ENCODE data around the gene CFB. TPM values are rescaled to one million over a fixed set of nuclear protein-coding genes. Genes with fewer than 3 reads are reported as not detected.

CFB gene
- total RNA-seq = 100 to 1,000 TPM in 1 of 2 donors, 10 to 100 TPM in 1; 56.7 to 141 TPM
- polyA plus RNA-seq = 10 to 100 TPM; 26.4 to 90.4 TPM
- long read RNA-seq, donor 1, transcript CFB-271 (18 exons, 2,862 nt) = major isoform, 449 of 529 reads
- long read RNA-seq, donor 1, partial matches to known transcripts = 51 of 529 reads
- long read RNA-seq, donor 1, other reads (novel, unspliced or antisense) = 28 of 529 reads
- long read RNA-seq, donor 2, transcript CFB-271 (18 exons, 2,862 nt) = major isoform, 103 of 136 reads
- long read RNA-seq, donor 2, partial matches to known transcripts = 20 of 136 reads
- long read RNA-seq, donor 2, other reads (novel, unspliced or antisense) = 13 of 136 reads

DNA sequence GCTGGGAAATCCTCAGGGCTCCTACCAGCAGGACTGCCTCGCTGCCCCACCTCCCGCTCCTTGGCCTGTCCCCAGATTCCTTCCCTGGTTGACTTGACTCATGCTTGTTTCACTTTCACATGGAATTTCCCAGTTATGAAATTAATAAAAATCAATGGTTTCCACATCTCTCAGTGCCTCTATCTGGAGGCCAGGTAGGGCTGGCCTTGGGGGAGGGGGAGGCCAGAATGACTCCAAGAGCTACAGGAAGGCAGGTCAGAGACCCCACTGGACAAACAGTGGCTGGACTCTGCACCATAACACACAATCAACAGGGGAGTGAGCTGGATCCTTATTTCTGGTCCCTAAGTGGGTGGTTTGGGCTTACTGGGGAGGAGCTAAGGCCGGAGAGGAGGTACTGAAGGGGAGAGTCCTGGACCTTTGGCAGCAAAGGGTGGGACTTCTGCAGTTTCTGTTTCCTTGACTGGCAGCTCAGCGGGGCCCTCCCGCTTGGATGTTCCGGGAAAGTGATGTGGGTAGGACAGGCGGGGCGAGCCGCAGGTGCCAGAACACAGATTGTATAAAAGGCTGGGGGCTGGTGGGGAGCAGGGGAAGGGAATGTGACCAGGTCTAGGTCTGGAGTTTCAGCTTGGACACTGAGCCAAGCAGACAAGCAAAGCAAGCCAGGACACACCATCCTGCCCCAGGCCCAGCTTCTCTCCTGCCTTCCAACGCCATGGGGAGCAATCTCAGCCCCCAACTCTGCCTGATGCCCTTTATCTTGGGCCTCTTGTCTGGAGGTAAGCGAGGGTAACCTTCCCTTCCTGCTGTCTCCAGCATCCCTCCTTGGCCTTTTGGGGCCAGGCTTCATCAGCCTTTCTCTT, at the start of gene CFB:
TSS of gene CFB (plus strand) at position 589 of the 863 bp plus-strand sequence. CDS start at position 716, 127 bp downstream.
- Histone ChIP-seq H3K4me3 (ENCODE audit: low read length in 2 of 2) (no peak within 1 kb of the TSS), H3K27me3 (ENCODE audit: control insufficient read depth in 1 of 2, insufficient read depth in 2 of 2, low read length in 1 of 2) (no peaks in the 10 kb centered on the region), H3K27ac (ENCODE audit: low read depth in 1 of 2, low read length in 2 of 2) (peak within 1 kb of the TSS; percentile 36 to 85), H3K36me3 (ENCODE audit: control insufficient read depth in 1 of 2, insufficient read depth in 2 of 2, low read length in 1 of 2) (no peaks in the 10 kb centered on the region), H3K9me3 (ENCODE audit: control insufficient read depth, low read length) (no peaks in the 10 kb centered on the region), H3K4me1 (ENCODE audit: control insufficient read depth in 1 of 2, insufficient read depth in 2 of 2, low read length in 2 of 2) (no peaks in the 10 kb centered on the region)
- DNase-seq (peak; percentile 93 to 95), ATAC-seq (ENCODE audit: low FRiP score) (peak; percentile 88)
- intact Hi-C loops (cut with DNase I) = loop anchor here in 1 of 2 donors (5.0 kb wide), 1 partner anchor 43 kb away; the partner anchor contains the start of gene ZBTB12
- 22 to 29% methylated on average over 11 of the region's 11 CpGs for WGBS, 2 donors

DNA sequence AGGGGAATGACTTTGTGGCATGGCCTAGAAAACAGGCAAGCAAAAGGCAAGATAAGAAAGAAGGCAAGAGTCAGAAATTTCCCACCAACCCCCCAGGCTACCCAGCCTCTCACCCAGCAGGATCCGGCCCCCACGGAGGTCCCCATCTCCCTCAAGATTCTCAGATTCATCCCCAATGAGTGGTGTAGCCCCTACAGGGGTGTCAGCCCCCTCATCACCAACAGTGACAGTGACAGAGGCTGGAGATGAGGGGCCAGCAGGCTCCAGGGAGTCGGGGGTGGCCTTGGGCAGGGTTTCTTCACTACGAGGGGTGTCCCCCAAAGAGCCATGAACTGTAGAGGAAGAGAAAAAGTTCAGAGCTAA, 49.4 kb upstream of the CFB start:
- peaks cover 0 to 3% of the 10 kb centered on the region in 2 donors for H3K36me3 ChIP-seq (ENCODE audit: control insufficient read depth in 1 of 2, insufficient read depth in 2 of 2, low read length in 1 of 2)
- no peak overlapping the region for H3K27ac ChIP-seq (ENCODE audit: low read depth in 1 of 2, low read length in 2 of 2)
- 31 to 41% methylated on average over 4 of the region's 4 CpGs for WGBS, 2 donors
- ATAC-seq (ENCODE audit: low FRiP score) = no peak
- no peak for DNase-seq
- no peaks in the 10 kb centered on the region for H3K4me1 ChIP-seq (ENCODE audit: control insufficient read depth in 1 of 2, insufficient read depth in 2 of 2, low read length in 2 of 2)
- no peak overlapping the region for H3K4me3 ChIP-seq (ENCODE audit: low read length in 2 of 2)
- intact Hi-C loops (cut with DNase I) = loop anchor here in 1 of 2 donors (5.0 kb wide), 1 partner anchor 214 kb away; the partner anchor contains the start of gene LY6G5C
- H3K27me3 ChIP-seq (ENCODE audit: control insufficient read depth in 1 of 2, insufficient read depth in 2 of 2, low read length in 1 of 2) = no peaks in the 10 kb centered on the region
- H3K9me3 ChIP-seq (ENCODE audit: control insufficient read depth, low read length) = no peaks in the 10 kb centered on the region

DNA sequence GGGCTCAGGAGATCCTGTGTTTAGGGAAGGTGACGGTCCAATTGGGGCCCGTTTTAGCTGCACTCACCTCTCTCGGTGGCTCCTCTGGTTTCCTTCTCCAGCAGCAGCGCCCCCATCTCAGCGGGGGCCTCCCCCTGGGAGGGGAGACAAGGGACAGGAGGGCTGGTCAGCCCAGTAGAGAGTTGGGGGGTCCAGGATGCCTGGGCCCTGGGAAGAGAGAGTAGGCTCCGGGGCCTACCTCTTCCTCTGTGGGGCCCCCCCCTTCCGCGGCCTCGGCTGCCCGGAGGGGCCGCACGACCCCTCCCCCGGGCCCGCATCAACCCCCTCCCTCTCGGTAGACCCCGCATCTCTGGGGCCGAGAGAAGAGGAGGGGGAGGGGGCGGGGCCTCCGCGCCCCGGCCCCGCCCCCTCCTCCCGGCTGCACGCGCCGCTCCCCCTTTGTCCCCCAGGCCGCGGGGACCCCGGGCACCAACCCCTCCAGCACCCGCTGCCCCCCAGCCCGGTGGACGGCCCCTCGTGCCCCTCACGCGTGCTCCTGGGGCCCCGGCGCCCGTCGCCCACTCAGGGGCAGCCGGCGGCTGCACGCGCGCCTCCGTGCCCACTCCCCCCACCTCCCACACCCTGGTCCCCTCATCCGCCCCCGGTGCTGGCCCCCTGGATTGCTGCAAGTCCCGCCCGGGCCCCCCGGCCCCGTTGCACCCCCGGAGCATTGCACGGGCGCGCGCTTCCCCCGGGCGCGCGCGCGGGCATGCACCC, 48.9 kb upstream of the CFB start:
- Histone ChIP-seq H3K9me3 (ENCODE audit: control insufficient read depth, low read length) (no peaks in the 10 kb centered on the region), H3K27me3 (ENCODE audit: control insufficient read depth in 1 of 2, insufficient read depth in 2 of 2, low read length in 1 of 2) (no peaks in the 10 kb centered on the region), H3K27ac (ENCODE audit: low read depth in 1 of 2, low read length in 2 of 2) (no peak overlapping the region), H3K4me1 (ENCODE audit: control insufficient read depth in 1 of 2, insufficient read depth in 2 of 2, low read length in 2 of 2) (no peaks in the 10 kb centered on the region), H3K36me3 (ENCODE audit: control insufficient read depth in 1 of 2, insufficient read depth in 2 of 2, low read length in 1 of 2) (peaks cover 0 to 3% of the 10 kb centered on the region in 2 donors), H3K4me3 (ENCODE audit: low read length in 2 of 2) (peak overlapping the region; percentile 70 to 75)
- 1% methylated on average over 28 to 62 of the region's 62 CpGs for WGBS, 2 donors
- ATAC-seq (ENCODE audit: low FRiP score) (no peak), DNase-seq (no peak)
- intact Hi-C loops (cut with DNase I) = loop anchor here in 1 of 2 donors (5.0 kb wide), 1 partner anchor 215 kb away; the partner anchor contains the start of gene LY6G5C

DNA sequence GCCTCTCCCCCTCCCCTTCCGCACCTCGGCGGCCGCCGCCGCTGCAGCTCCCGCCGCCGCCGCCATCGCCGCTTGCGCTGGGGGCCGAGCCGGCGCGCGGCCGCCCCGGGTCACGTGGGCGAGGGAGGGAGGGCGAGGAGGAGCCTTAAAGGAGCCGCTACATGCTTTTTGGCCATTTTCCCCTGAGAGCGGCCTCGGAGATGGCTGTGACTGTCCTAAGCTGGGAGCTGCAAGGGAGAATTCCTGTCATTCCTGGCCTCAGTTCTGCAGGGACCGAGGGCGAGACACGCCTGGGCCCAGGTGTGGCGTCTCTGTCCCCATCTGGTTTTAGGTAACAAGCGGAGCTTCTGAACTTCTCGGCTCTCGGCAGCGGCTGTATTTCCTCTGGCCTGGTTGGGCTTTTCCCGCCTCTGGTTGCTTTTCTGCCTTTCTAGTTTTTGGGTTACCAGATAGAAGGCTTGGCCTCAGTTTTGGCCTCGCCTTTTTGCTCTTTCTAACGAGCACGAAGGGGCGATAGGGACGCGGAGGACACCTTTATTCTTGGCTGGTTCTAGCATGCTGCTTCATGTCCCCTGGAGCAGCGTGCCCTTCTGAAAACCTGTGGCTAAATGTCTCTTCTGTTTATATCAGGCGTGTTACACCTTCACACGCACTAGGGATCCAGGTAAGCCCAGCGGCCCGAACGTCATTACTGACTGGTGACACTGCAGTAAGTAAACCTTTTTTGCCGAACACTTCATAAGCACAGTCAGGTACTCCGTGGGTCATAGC, 48.1 kb upstream of the CFB start, which contains the start of gene EHMT2:
TSS of gene EHMT2 (minus strand) at position 87 of the 771 bp plus-strand sequence. CDS start at position 66, 21 bp downstream.
- H3K4me1 ChIP-seq (ENCODE audit: control insufficient read depth in 1 of 2, insufficient read depth in 2 of 2, low read length in 2 of 2) = no peaks in the 10 kb centered on the region
- H3K4me3 ChIP-seq (ENCODE audit: low read length in 2 of 2) = peak within 1 kb of the TSS; percentile 70 to 75
- H3K36me3 ChIP-seq (ENCODE audit: control insufficient read depth in 1 of 2, insufficient read depth in 2 of 2, low read length in 1 of 2) = peaks cover 0 to under 1% of the 10 kb centered on the region in 2 donors
- H3K27me3 ChIP-seq (ENCODE audit: control insufficient read depth in 1 of 2, insufficient read depth in 2 of 2, low read length in 1 of 2) = no peaks in the 10 kb centered on the region
- H3K9me3 ChIP-seq (ENCODE audit: control insufficient read depth, low read length) = no peaks in the 10 kb centered on the region
- intact Hi-C loops (cut with DNase I) = loop anchor here in 1 of 2 donors (5.0 kb wide), 1 partner anchor 215 kb away; the partner anchor contains the start of gene LY6G5C
- DNase-seq = peak; percentile 88 to 95
- H3K27ac ChIP-seq (ENCODE audit: low read depth in 1 of 2, low read length in 2 of 2) = peak within 1 kb of the TSS in 1 of 2 donors; percentile 59
- WGBS, 2 donors = 0 to 1% methylated on average over 29 to 49 of the region's 49 CpGs
- peak; percentile 82 for ATAC-seq (ENCODE audit: low FRiP score)

DNA sequence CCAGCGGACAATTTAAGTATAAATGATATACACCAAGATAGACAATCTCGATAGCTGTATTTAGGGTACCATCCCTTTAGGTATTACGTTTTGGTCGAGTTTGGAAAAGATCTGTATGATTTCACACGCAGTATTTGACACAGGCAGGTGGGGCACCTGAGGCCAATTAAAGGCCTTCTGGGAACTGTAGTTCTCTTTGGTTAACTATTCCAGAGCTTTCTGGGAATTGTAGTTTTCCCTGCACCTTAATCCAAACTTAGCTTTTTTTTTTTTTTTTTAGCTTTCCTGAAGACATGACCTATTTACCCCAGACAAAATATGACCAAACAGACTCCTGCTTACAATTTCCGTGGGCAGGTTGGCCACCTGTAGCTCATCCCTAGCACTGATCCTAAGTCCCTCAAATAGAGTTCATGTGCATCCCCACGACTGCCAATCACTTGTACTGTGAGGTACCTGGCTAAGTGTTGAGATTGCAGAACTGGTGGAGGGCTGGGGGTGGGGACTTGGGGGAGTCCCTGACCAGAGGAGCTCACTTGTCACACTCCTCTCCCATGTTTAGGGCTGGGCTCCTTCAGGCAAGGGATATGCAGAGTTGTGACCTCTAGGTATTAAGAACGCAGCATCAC, 47.4 kb upstream of the CFB start:
- H3K9me3 ChIP-seq (ENCODE audit: control insufficient read depth, low read length) = no peaks in the 10 kb centered on the region
- WGBS, 2 donors = 14 to 17% methylated on average over 8 of the region's 8 CpGs
- intact Hi-C loops (cut with DNase I) = loop anchor here in 1 of 2 donors (5.0 kb wide), 1 partner anchor 216 kb away; the partner anchor contains the start of gene LY6G5C

DNA sequence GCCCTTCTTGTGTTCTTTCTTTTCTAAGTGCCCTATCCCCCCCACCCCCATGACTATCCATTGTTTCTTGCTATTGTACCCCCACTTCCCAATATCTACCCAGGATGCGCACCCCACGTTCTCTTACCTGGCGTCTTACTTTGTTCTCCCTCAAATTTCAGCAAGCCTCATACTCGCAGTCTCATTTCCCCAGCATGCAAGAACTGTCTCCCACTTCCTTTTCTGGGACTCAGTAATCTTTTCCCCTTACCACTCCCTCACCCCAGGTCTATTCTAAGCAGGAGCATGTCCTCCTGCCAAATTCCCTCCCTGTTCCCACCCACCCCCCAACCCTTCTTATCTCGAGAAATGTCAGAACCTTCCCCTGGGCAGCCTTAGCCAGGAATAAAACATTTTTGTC, 46.7 kb upstream of the CFB start:
- Histone ChIP-seq H3K27ac (ENCODE audit: low read depth in 1 of 2, low read length in 2 of 2) (no peak overlapping the region), H3K36me3 (ENCODE audit: control insufficient read depth in 1 of 2, insufficient read depth in 2 of 2, low read length in 1 of 2) (no peaks in the 10 kb centered on the region), H3K9me3 (ENCODE audit: control insufficient read depth, low read length) (no peaks in the 10 kb centered on the region), H3K4me3 (ENCODE audit: low read length in 2 of 2) (no peak overlapping the region), H3K4me1 (ENCODE audit: control insufficient read depth in 1 of 2, insufficient read depth in 2 of 2, low read length in 2 of 2) (no peaks in the 10 kb centered on the region), H3K27me3 (ENCODE audit: control insufficient read depth in 1 of 2, insufficient read depth in 2 of 2, low read length in 1 of 2) (no peaks in the 10 kb centered on the region)
- ATAC-seq (ENCODE audit: low FRiP score) (no peak), DNase-seq (no peak)
- intact Hi-C loops (cut with DNase I) = loop anchor here in 1 of 2 donors (5.0 kb wide), 1 partner anchor 217 kb away; the partner anchor contains the start of gene LY6G5C
- WGBS, 2 donors = 46 to 54% methylated on average over 5 of the region's 5 CpGs

More for the DNA sequence above, 47.4 kb upstream of the CFB start:
- Histone ChIP-seq H3K27ac (ENCODE audit: low read depth in 1 of 2, low read length in 2 of 2) (peak overlapping the region in 1 of 2 donors; percentile 59), H3K27me3 (ENCODE audit: control insufficient read depth in 1 of 2, insufficient read depth in 2 of 2, low read length in 1 of 2) (no peaks in the 10 kb centered on the region), H3K36me3 (ENCODE audit: control insufficient read depth in 1 of 2, insufficient read depth in 2 of 2, low read length in 1 of 2) (no peaks in the 10 kb centered on the region), H3K4me3 (ENCODE audit: low read length in 2 of 2) (peak overlapping the region; percentile 70 to 75), H3K4me1 (ENCODE audit: control insufficient read depth in 1 of 2, insufficient read depth in 2 of 2, low read length in 2 of 2) (no peaks in the 10 kb centered on the region)
- no peak for DNase-seq
- ATAC-seq (ENCODE audit: low FRiP score) = no peak

DNA sequence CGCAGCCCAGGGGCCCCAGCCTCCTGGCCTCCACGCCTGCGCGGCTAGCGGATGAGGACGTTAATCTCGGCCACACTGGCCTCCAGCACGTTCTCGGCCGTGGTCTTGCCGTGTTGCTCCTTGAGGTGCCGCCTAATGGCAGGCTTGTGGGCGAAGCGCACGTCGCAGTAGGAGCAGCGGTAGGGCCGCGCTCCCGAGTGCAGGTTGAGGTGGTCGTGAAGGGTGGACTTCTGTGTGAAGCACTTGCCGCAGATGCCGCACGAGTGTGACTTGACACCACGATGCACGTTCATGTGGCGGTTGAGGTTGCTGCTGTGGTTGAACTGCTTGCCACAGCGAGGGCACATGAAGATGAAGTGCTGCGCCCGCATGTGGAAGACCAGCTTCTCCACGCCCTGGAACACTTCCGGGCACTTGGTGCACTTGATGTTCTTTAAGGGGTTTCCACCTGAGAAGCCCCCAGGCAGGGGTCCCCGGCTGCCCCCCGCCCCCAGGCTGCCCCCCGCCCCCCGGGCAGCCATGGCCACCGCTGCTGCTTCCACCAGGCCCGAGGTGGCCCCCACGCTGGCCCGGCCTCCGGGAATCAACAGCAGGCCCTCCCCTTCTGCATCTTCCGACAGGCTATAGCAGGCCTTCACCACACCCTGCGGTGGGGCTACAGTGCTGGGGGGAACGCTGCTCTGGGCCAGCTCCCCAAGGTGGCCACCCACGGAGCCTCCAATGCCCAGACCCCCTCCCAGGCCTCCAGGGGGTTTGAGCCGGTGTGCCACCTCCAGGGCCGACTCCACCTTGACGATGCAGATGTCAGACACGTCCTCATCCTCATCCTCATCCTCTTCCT, 45.8 kb upstream of the CFB start:
- no peak for DNase-seq
- no peak overlapping the region for H3K27ac ChIP-seq (ENCODE audit: low read depth in 1 of 2, low read length in 2 of 2)
- no peaks in the 10 kb centered on the region for H3K27me3 ChIP-seq (ENCODE audit: control insufficient read depth in 1 of 2, insufficient read depth in 2 of 2, low read length in 1 of 2)
- intact Hi-C loops (cut with DNase I) = loop anchor here (5.0 to 10.0 kb wide), 4 partner anchors 47 to 275 kb away; partner anchors contain the start of genes AGPAT1 (in 1 of the 2), CFB (in 1 of the 2), LY6G5C (in 1 of the 2) and RNF5 (in 1 of the 2)
- no peaks in the 10 kb centered on the region for H3K4me1 ChIP-seq (ENCODE audit: control insufficient read depth in 1 of 2, insufficient read depth in 2 of 2, low read length in 2 of 2)
- 84 to 85% methylated on average over 40 to 49 of the region's 49 CpGs for WGBS, 2 donors
- no peak for ATAC-seq (ENCODE audit: low FRiP score)
- no peak overlapping the region for H3K4me3 ChIP-seq (ENCODE audit: low read length in 2 of 2)
- H3K36me3 ChIP-seq (ENCODE audit: control insufficient read depth in 1 of 2, insufficient read depth in 2 of 2, low read length in 1 of 2) = no peaks in the 10 kb centered on the region
- no peaks in the 10 kb centered on the region for H3K9me3 ChIP-seq (ENCODE audit: control insufficient read depth, low read length)

Data from aorta (tissue), 5 donors.